GM10248 (cell line): ENCODE measurements around the gene NRGN.

Experiments used
- CTCF ChIA-PET: fragments of 300-600 bp; sonication (Branson Sonifier 250); formaldehyde crosslinking; extraction: SDS; loops from one replicate; lab custom pipeline; 2021; ENCODE audit warnings: antibody characterized with exemption; lab: Yijun Ruan, JAX
- POLR2A ChIA-PET: fragments of 350-650 bp; sonication (Branson Sonifier 250); formaldehyde crosslinking; extraction: SDS; loops from one replicate; lab custom pipeline; 2020; ENCODE audit warnings: antibody characterized with exemption; lab: Yijun Ruan, JAX
- DNase-seq: peaks from one replicate; pipeline ENCODE4 v3.0.0; 2012; ENCODE audit errors: extremely low spot score
- CTCF ChIP-seq: IDR thresholded peaks from 2 replicates; pipeline ENCODE4 v1.5.1; 2012; ENCODE audit warnings: mild to moderate bottlenecking, low read depth; ENCODE audit errors: extremely low read depth, missing control alignments, control extremely low read depth

Gene NRGN

GRCh38 chr11:124748481-124749343, 9.0 kb downstream of the NRGN start:
- TF ChIP-seq CTCF = no peak
- DNase-seq = no peak
- POLR2A ChIA-PET = no interaction called here
- CTCF ChIA-PET = interaction anchor here (0.8 to 17.5 kb wide), 6 partner anchors 9 to 88 kb away, joined by 3 to 183 read pairs (median 16); partner anchors contain the start of gene ESAM

- no peak for TF ChIP-seq CTCF
- DNase-seq = no peak
- ChIA-PET CTCF (interaction anchor here (1.9 to 17.5 kb wide), 3 partner anchors 10 to 44 kb away, joined by 4 to 183 read pairs (median 27); partner anchors contain the start of gene ESAM), POLR2A (no interaction called here)
Observed at GRCh38 chr11:124749912-124750311, 10.2 kb downstream of the NRGN start.

- no peak for DNase-seq
- ChIA-PET CTCF (interaction anchor here (1.4 to 17.5 kb wide), 3 partner anchors 8 to 14 kb away, joined by 4 to 183 read pairs (median 4); partner anchors contain the start of genes ESAM and NRGN), POLR2A (no interaction called here)
- no peak for TF ChIP-seq CTCF
Observed at GRCh38 chr11:124751391-124751740, 11.6 kb downstream of the NRGN start.

- POLR2A ChIA-PET = no interaction called here
- no peak for DNase-seq
- CTCF ChIA-PET = interaction anchor here (0.8 to 17.5 kb wide), 4 partner anchors 12 to 85 kb away, joined by 3 to 183 read pairs (median 4); partner anchors contain the start of genes ESAM and NRGN
- no peak for TF ChIP-seq CTCF
Observed at GRCh38 chr11:124751741-124752470, 12.2 kb downstream of the NRGN start, which contains the start of gene VSIG2. Gene VSIG2 (minus strand): TSS chr11:124752255. CDS start chr11:124752137, 118 bp downstream.

- no peak for TF ChIP-seq CTCF
- CTCF ChIA-PET = interaction anchor here (0.8 to 17.5 kb wide), 5 partner anchors 13 to 84 kb away, joined by 3 to 183 read pairs (median 4); partner anchors contain the start of genes ESAM and NRGN
- no peak for DNase-seq
- POLR2A ChIA-PET = no interaction called here
Observed at GRCh38 chr11:124752471-124753102, 12.8 kb downstream of the NRGN start.
